HG03565 (cell line): Measurements from ENCODE around the gene DYNLRB2.
A peak's percentile ranks its signal among the peaks of the same experiment; 100 is the strongest.

Experiments used
- ATAC-seq: cut with Tn5 transposase; IDR thresholded peaks from one replicate; pipeline ENCODE4 v1.9.1; 2021; ENCODE audit warnings: mild to moderate bottlenecking, moderate library complexity; ENCODE audit not compliant: unreplicated experiment

The DYNLRB2 gene

GRCh38 chr16:80547145-80547544 lies 6.4 kb downstream of the DYNLRB2 start:
- no peak for ATAC-seq

GRCh38 chr16:80552277-80552676 lies 11.5 kb downstream of the DYNLRB2 start:
- ATAC-seq, result no peak

- no peak for ATAC-seq
Measured at GRCh38 chr16:80554033-80554432, 13.2 kb downstream of the DYNLRB2 start.

GRCh38 chr16:80556481-80556880 lies 15.7 kb downstream of the DYNLRB2 start:
- ATAC-seq, result no peak

- ATAC-seq, result no peak
Measured at GRCh38 chr16:80557037-80557436, 16.2 kb downstream of the DYNLRB2 start.

GRCh38 chr16:80559369-80559768 lies 18.6 kb downstream of the DYNLRB2 start:
- ATAC-seq, result no peak

- no peak for ATAC-seq
Measured at GRCh38 chr16:80563066-80563465, 22.3 kb downstream of the DYNLRB2 start.

GRCh38 chr16:80564394-80564793 lies 23.6 kb downstream of the DYNLRB2 start:
- no peak for ATAC-seq

- no peak for ATAC-seq
Measured at GRCh38 chr16:80569440-80570105, 28.8 kb downstream of the DYNLRB2 start.

GRCh38 chr16:80570106-80570478 lies 29.3 kb downstream of the DYNLRB2 start:
- no peak for ATAC-seq

- no peak for ATAC-seq
Measured at GRCh38 chr16:80573700-80574120, 32.9 kb downstream of the DYNLRB2 start.

GRCh38 chr16:80576343-80576912 lies 35.6 kb downstream of the DYNLRB2 start:
- ATAC-seq, result no peak

GRCh38 chr16:80577485-80578280 lies 36.9 kb downstream of the DYNLRB2 start:
- ATAC-seq, result no peak

- peak; percentile 72 for ATAC-seq
Measured at GRCh38 chr16:80580109-80580832, 39.5 kb downstream of the DYNLRB2 start.

GRCh38 chr16:80583466-80583865 lies 42.7 kb downstream of the DYNLRB2 start:
- no peak for ATAC-seq

GRCh38 chr16:80585764-80586163 lies 45.0 kb downstream of the DYNLRB2 start:
- ATAC-seq, result peak; percentile 48

- ATAC-seq, result no peak
Measured at GRCh38 chr16:80586476-80586875, 45.7 kb downstream of the DYNLRB2 start.

GRCh38 chr16:80587071-80587470 lies 46.3 kb downstream of the DYNLRB2 start:
- ATAC-seq, result no peak

- ATAC-seq, result no peak
Measured at GRCh38 chr16:80591071-80591915, 50.5 kb downstream of the DYNLRB2 start.

GRCh38 chr16:80592273-80592672 lies 51.5 kb downstream of the DYNLRB2 start:
- ATAC-seq, result no peak
